GM12878 (cell line): ENCODE results near the gene ADRA2B. TPM values are rescaled to one million over a fixed set of nuclear protein-coding genes. Genes with fewer than 3 reads are reported as not detected.
A peak's percentile ranks its signal among the peaks of the same experiment; 100 is the strongest.

ENCODE experiments used
- ATAC-seq: fragments of 200-7000 bp; cut with Tn5 transposase; 3 replicates; pipeline ENCODE4 v1.9.1; 2020; ENCODE audit warnings: mild to moderate bottlenecking, moderate library complexity
- BruUV-seq: library from RNA; stranded (reverse); fragments of 400-500 nt; replicated peaks from 2 replicates; lab custom pipeline; 2021; lab: Mats Ljungman, UMichigan
- CTCF ChIA-PET: fragments of 300-600 bp; sonication (Branson Sonifier 250); formaldehyde crosslinking; extraction: SDS; loops from one replicate; lab custom pipeline; 2021; ENCODE audit warnings: inconsistent platforms; lab: Yijun Ruan, JAX
- POLR2A ChIA-PET: fragments of 350-600 bp; formaldehyde crosslinking; extraction: SDS; loops from one replicate; lab custom pipeline; 2021; ENCODE audit warnings: inconsistent platforms; lab: Charles Lee
- RAD21 ChIA-PET: fragments of 300-600 bp; sonication (Branson Sonifier 250); formaldehyde crosslinking; loops from one replicate; lab custom pipeline; 2023; ENCODE audit warnings: antibody characterized with exemption; ENCODE audit not compliant: unreplicated experiment; lab: Charles Lee
- SMC1A ChIA-PET: fragments of 300-600 bp; sonication (Branson Sonifier 250); formaldehyde crosslinking; loops from one replicate; lab custom pipeline; 2023; ENCODE audit not compliant: unreplicated experiment, uncharacterized antibody; lab: Charles Lee
- DNase-seq: peaks from one replicate; pipeline ENCODE4 v3.0.0-alpha.2; 2011; ENCODE audit warnings: low read depth, low spot score
- FAIRE-seq: peaks from 3 replicates; lab custom pipeline; 2011; peaks lifted over from hg19 to GRCh38; lab: Jason Lieb, UNC
- H2AFZ ChIP-seq: 2 replicates; pipeline ENCODE4 v1.6.0; 2011; ENCODE audit warnings: low read depth, low read length, control low read depth; ENCODE audit not compliant: control insufficient read depth
- H3K27ac ChIP-seq: 2 replicates; pipeline ENCODE4 v1.5.1; 2011; ENCODE audit warnings: control low read depth; ENCODE audit not compliant: control insufficient read depth, insufficient read depth
- H3K27me3 ChIP-seq, 2 experiments: replicated peaks in 1 of 2; 2 replicates each; pipeline versions ENCODE4 v1.6.0 to v1.6.1; 2011; ENCODE audit warnings: low read length in 1 of 2; ENCODE audit not compliant: control insufficient read depth in 2 of 2, insufficient read depth in 2 of 2
- H3K36me3 ChIP-seq, 2 experiments: 2 replicates each; pipeline ENCODE4 v1.5.1; 2011; ENCODE audit warnings: low read length in 1 of 2; ENCODE audit not compliant: control insufficient read depth in 2 of 2, insufficient read depth in 2 of 2
- H3K4me1 ChIP-seq: 2 replicates; pipeline ENCODE4 v1.6.1; 2011; ENCODE audit warnings: mild to moderate bottlenecking, low read length, moderate library complexity, mixed read lengths; ENCODE audit not compliant: control insufficient read depth, insufficient read depth
- H3K4me2 ChIP-seq: 2 replicates; pipeline ENCODE4 v1.6.0; 2011; ENCODE audit warnings: control low read depth; ENCODE audit not compliant: control insufficient read depth, insufficient read depth
- H3K4me3 ChIP-seq: fragments of 200-600 bp; sonication (generic); 2 replicates; pipeline ENCODE4 v1.5.1; 2016
- H3K79me2 ChIP-seq: 2 replicates; pipeline ENCODE4 v1.6.0; 2011; ENCODE audit warnings: low read length; ENCODE audit not compliant: control insufficient read depth, insufficient read depth
- H3K9ac ChIP-seq: 2 replicates; pipeline ENCODE4 v1.8.0; 2011; ENCODE audit warnings: low read length, control low read depth, mixed read lengths; ENCODE audit not compliant: control insufficient read depth, insufficient read depth
- H3K9me3 ChIP-seq: replicated peaks from 3 replicates; pipeline ENCODE4 v1.5.1; 2011; ENCODE audit warnings: mild to moderate bottlenecking, low read length; ENCODE audit not compliant: control insufficient read depth, insufficient read depth
- H4K20me1 ChIP-seq: 2 replicates; pipeline ENCODE4 v1.6.0; 2011; ENCODE audit not compliant: control insufficient read depth, insufficient read depth
- ASH2L ChIP-seq: fragments of 300-600, 200-600 bp; sonication (generic); IDR thresholded peaks from 2 replicates; pipeline ENCODE4 v1.6.1; 2017; ENCODE audit warnings: low read depth, mild to moderate bottlenecking, borderline replicate concordance
- BRCA1 ChIP-seq: IDR thresholded peaks from 2 replicates; pipeline ENCODE4 v1.6.1; 2011; ENCODE audit warnings: low read depth, low read length, improper control_type of control experiment
- CHD2 ChIP-seq: IDR thresholded peaks from 2 replicates; pipeline ENCODE4 v1.6.1; 2011; ENCODE audit warnings: low read depth, low read length, improper control_type of control experiment, borderline replicate concordance
- CREB1 ChIP-seq: IDR thresholded peaks from 2 replicates; pipeline ENCODE4 v1.6.1; 2012; ENCODE audit warnings: low read depth, mild to moderate bottlenecking, inconsistent platforms
- EED ChIP-seq: sonication (generic); IDR thresholded peaks from 2 replicates; pipeline ENCODE4 v1.6.1; 2016; ENCODE audit warnings: antibody characterized with exemption, low read depth
- EP300 ChIP-seq, 2 experiments: fragments of 150-350 bp in 1 of 2; IDR thresholded peaks; 2 replicates each; pipeline ENCODE4 v1.6.1; 2011 to 2012; ENCODE audit warnings: low read depth in 2 of 2, low read length in 2 of 2, borderline replicate concordance in 1 of 2, improper control_type of control experiment in 1 of 2, inconsistent platforms in 1 of 2; ENCODE audit not compliant: control insufficient read depth in 1 of 2
- GABPA ChIP-seq: IDR thresholded peaks from 2 replicates; pipeline ENCODE4 v1.6.1; 2014; ENCODE audit warnings: antibody characterized with exemption, low read depth, mild to moderate bottlenecking, inconsistent platforms
- IRF3 ChIP-seq: fragments of 450-650 bp; IDR thresholded peaks from 2 replicates; pipeline ENCODE4 v1.6.1; 2014; ENCODE audit warnings: mild to moderate bottlenecking
- IRF4 ChIP-seq: IDR thresholded peaks from 2 replicates; pipeline ENCODE4 v1.6.1; 2011; ENCODE audit warnings: low read depth, low read length
- KAT2A ChIP-seq: conservative IDR thresholded peaks from 2 replicates; pipeline ENCODE4 v1.6.1; 2011; ENCODE audit warnings: low read depth, low read length; ENCODE audit not compliant: control insufficient read depth
- KDM1A ChIP-seq: fragments of 200-600 bp; sonication (generic); IDR thresholded peaks from 2 replicates; pipeline ENCODE4 v1.6.1; 2016; ENCODE audit warnings: borderline replicate concordance
- LARP7 ChIP-seq: fragments of 450-650 bp; IDR thresholded peaks from 2 replicates; pipeline ENCODE4 v1.6.1; 2017; ENCODE audit warnings: mild to moderate bottlenecking
- MTA2 ChIP-seq: fragments of 450-650 bp; IDR thresholded peaks from 2 replicates; pipeline ENCODE4 v1.6.1; 2016; ENCODE audit warnings: low read depth, mild to moderate bottlenecking, moderate library complexity
- NBN ChIP-seq: fragments of 450-650 bp; IDR thresholded peaks from 2 replicates; pipeline ENCODE4 v1.6.1; 2016
- POLR2AphosphoS2 ChIP-seq: IDR thresholded peaks from 2 replicates; pipeline ENCODE4 v1.6.1; 2011; ENCODE audit warnings: low read depth, mild to moderate bottlenecking, low read length, improper control_type of control experiment, moderate library complexity
- POLR2AphosphoS5 ChIP-seq: IDR thresholded peaks from 2 replicates; pipeline ENCODE4 v1.6.1; 2011; ENCODE audit warnings: mild to moderate bottlenecking, low read length, inconsistent platforms
- RBBP5 ChIP-seq: fragments of 200-600 bp; sonication (generic); conservative IDR thresholded peaks from 2 replicates; pipeline ENCODE4 v1.6.1; 2016
- RELA ChIP-seq: fragments of 450-650 bp; IDR thresholded peaks from 2 replicates; pipeline ENCODE4 v1.8.0; 2014; ENCODE audit warnings: borderline replicate concordance; ENCODE audit not compliant: partially characterized antibody
- SIN3A ChIP-seq: IDR thresholded peaks from 2 replicates; pipeline ENCODE4 v1.6.1; 2012; ENCODE audit warnings: low read depth, low read length, improper control_type of control experiment
- SMARCA5 ChIP-seq: fragments of 450-650 bp; IDR thresholded peaks from 2 replicates; pipeline ENCODE4 v1.6.1; 2017; ENCODE audit warnings: mild to moderate bottlenecking
- SUZ12 ChIP-seq: fragments of 200-600 bp; sonication (generic); IDR thresholded peaks from one replicate; pipeline ENCODE4 v1.6.1; 2018; ENCODE audit warnings: antibody characterized with exemption, mild to moderate bottlenecking; ENCODE audit not compliant: unreplicated experiment
- TCF3 ChIP-seq: IDR thresholded peaks from 2 replicates; pipeline ENCODE4 v1.6.1; 2012; ENCODE audit warnings: low read depth, mild to moderate bottlenecking, low read length, borderline replicate concordance; ENCODE audit not compliant: insufficient read depth
- WGBS: methylation state at CpG from one replicate; pipeline ENCODE4 v1.1.6; 2016; ENCODE audit warnings: low lambda C conversion rate; ENCODE audit not compliant: insufficient replicate concordance, insufficient coverage; ENCODE audit errors: missing lambda C conversion rate; 5-methylcytosine and 5-hydroxymethylcytosine counted together
- in situ Hi-C: fragments of 300-500 bp; cut with MboI; formaldehyde crosslinking; loops from 9 replicates; pipeline ENCODE4 v1.14.3; 2018; ENCODE audit warnings: mixed read lengths
- intact Hi-C: fragments of 100-400 bp; cut with micrococcal nuclease; formaldehyde crosslinking; loops from one replicate; pipeline ENCODE4 v1.14.2; 2022; ENCODE audit not compliant: unreplicated experiment
- polyA plus RNA-seq, 11 experiments: library from polyadenylated mRNA; depleted of rRNA in 4 of 11; unstranded in 6 of 11; stranded (reverse) in 5 of 11; fragments of >200 nt; fragmentation: Nextera tagmentation in 4 of 11; fragmentation: Illumina TruSeq in 1 of 11; extraction: Ambion mirVana in 4 of 11; extraction: Trizol in 1 of 11; gene quantifications; 1 replicate in 1 of 11; 2 replicates in 10 of 11; pipeline versions ENCODE4 v1.2.1 to v1.2.3, GENCODE V29; 2011 to 2016; ENCODE audit warnings: inconsistent platforms in 2 of 11, missing spikeins in 2 of 11, low read depth in 1 of 11
- total RNA-seq, 4 experiments: library from RNA; depleted of rRNA in 3 of 4; stranded (reverse); fragments of >200 nt in 3 of 4; fragmentation: Illumina TruSeq in 1 of 4; extraction: Trizol in 1 of 4; gene quantifications; 2 replicates each; pipeline versions ENCODE4 v1.2.1 to v1.2.3, GENCODE V29; 2013 to 2021
- TF ChIP-seq, protein P1 (sequence below): fragments of 450-650 bp; IDR thresholded peaks from 2 replicates; pipeline ENCODE4 v1.6.1; 2017; ENCODE audit warnings: borderline replicate concordance

The ADRA2B gene
- total and polyA plus RNA-seq, 10 of the 15 experiments (the other 5 are each of a cell fraction or from before 2014, with no cell fraction given), result 0.01 to 0.10 (median 0.04) TPM; not detected in 6

- Histone ChIP-seq H3K9me3 (peaks cover 3% of the 10 kb centered on the region; the same call in 2 of the 3 replicates), H4K20me1 (no peaks in the 10 kb centered on the region), H3K4me1 (peaks cover 51% of the 10 kb centered on the region), H3K36me3 (no peaks in the 10 kb centered on the region), H3K4me2 (peak overlapping the region; percentile 93), H3K9ac (peak overlapping the region; percentile 89), H3K79me2 (no peaks in the 10 kb centered on the region; the same call in none of the 2 replicates), H3K4me3 (peak overlapping the region; percentile 65), H2AFZ (peak overlapping the region; percentile 74), H3K27me3 (no peaks in the 10 kb centered on the region), H3K27ac (peak overlapping the region; percentile 100)
- DNase-seq, result peak; percentile 96
- CTCF ChIA-PET, result interaction anchor here (0.5 to 5.5 kb wide), 6 partner anchors 10 to 70 kb away, joined by 3 to 68 read pairs (median 14); partner anchors contain the start of genes ASTL and DUSP2
- peak; percentile 95 for FAIRE-seq
- no TSS peak for BruUV-seq
- 1% methylated on average over 18 of the region's 18 CpGs for WGBS
- in situ Hi-C loops, result no loop called here
- peak; percentile 85 for ATAC-seq
- SMC1A ChIA-PET, result interaction anchor here (0.8 to 4.1 kb wide), 7 partner anchors 9 to 28 kb away, joined by 3 to 52 read pairs (median 9); partner anchors contain the start of gene ASTL
- RAD21 ChIA-PET, result interaction anchor here (1.0 to 5.4 kb wide), 10 partner anchors 9 to 102 kb away, joined by 3 to 59 read pairs (median 6); partner anchors contain the start of genes ASTL and CIAO1
- POLR2A ChIA-PET, result interaction anchor here (0.9 to 6.3 kb wide), 8 partner anchors 9 to 171 kb away, joined by 3 to 80 read pairs (median 10); partner anchors contain the start of genes ASTL, DUSP2, NCAPH and STARD7
- intact Hi-C loops, result loop anchor here (1.0 kb wide), 1 partner anchor 18 kb away; no protein-coding TSS in a partner anchor
- no peak for TF ChIP-seq SIN3A
- peak; percentile 53; the same call in 1 of the 2 replicates for TF ChIP-seq MTA2
- TF ChIP-seq RELA, result no peak
- TF ChIP-seq NBN, result peak; percentile 58; the same call in 1 of the 2 replicates
- no peak; a peak in 1 of 4 replicates for TF ChIP-seq EP300 (IDR thresholded peaks at IDR 0.05; ENCODE audit: borderline replicate concordance in 1 of 2, control insufficient read depth in 1 of 2, low read depth in 2 of 2, low read length in 2 of 2)
- no peak for TF ChIP-seq SUZ12
- no peak for TF ChIP-seq GABPA
- no peak for TF ChIP-seq BRCA1
- no peak for TF ChIP-seq CREB1
- no peak; the same call in 1 of the 2 replicates for TF ChIP-seq LARP7
- peak; percentile 90 for TF ChIP-seq POLR2AphosphoS2
- no peak for TF ChIP-seq RBBP5
- TF ChIP-seq TCF3, result peak; percentile 41; the same call in 1 of the 2 replicates
- TF ChIP-seq IRF3, result no peak
- no peak for TF ChIP-seq KAT2A
- TF ChIP-seq ASH2L, result 0 out of 2 replicates have a peak, but pooled peaks have one; percentile 3
- TF ChIP-seq, protein P1, sequence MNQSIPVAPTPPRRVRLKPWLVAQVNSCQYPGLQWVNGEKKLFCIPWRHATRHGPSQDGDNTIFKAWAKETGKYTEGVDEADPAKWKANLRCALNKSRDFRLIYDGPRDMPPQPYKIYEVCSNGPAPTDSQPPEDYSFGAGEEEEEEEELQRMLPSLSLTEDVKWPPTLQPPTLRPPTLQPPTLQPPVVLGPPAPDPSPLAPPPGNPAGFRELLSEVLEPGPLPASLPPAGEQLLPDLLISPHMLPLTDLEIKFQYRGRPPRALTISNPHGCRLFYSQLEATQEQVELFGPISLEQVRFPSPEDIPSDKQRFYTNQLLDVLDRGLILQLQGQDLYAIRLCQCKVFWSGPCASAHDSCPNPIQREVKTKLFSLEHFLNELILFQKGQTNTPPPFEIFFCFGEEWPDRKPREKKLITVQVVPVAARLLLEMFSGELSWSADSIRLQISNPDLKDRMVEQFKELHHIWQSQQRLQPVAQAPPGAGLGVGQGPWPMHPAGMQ, result no peak
- no peak for TF ChIP-seq KDM1A
- TF ChIP-seq POLR2AphosphoS5, result peak; percentile 76
- peak; percentile 59; the same call in 1 of the 2 replicates for TF ChIP-seq IRF4
- peak; percentile 65; the same call in 1 of the 2 replicates for TF ChIP-seq CHD2
- no peak; the same call in 1 of the 2 replicates for TF ChIP-seq SMARCA5
- TF ChIP-seq EED, result peak; percentile 77
Measured at GRCh38 chr2:96164459-96165184, 48.3 kb upstream of the ADRA2B start.
